PC-3 (cell line): ENCODE measurements around the gene GSK3B. TPM values are rescaled to one million over a fixed set of nuclear protein-coding genes. Genes with fewer than 3 reads are reported as not detected.

Experiments
- ATAC-seq: fragments of 200-7000 bp; cut with Tn5 transposase; 2 replicates; pipeline ENCODE4 v1.9.1; 2020; ENCODE audit warnings: mild to moderate bottlenecking, moderate library complexity
- BruUV-seq: library from RNA; stranded (reverse); fragments of 400-500 nt; replicated peaks from 2 replicates; lab custom pipeline; 2021; lab: Mats Ljungman, UMichigan
- CTCF ChIA-PET: fragments of 300-600 bp; sonication (Branson Sonifier 250); formaldehyde crosslinking; loops from one replicate; lab custom pipeline; 2022; ENCODE audit warnings: antibody characterized with exemption; lab: Charles Lee
- POLR2A ChIA-PET: fragments of 300-600 bp; sonication (Branson Sonifier 250); formaldehyde crosslinking; loops from one replicate; lab custom pipeline; 2022; ENCODE audit warnings: antibody characterized with exemption; ENCODE audit not compliant: unreplicated experiment; lab: Charles Lee
- DNase-seq: peaks from one replicate; pipeline ENCODE4 v3.0.0-alpha.2; 2015
- H2AFZ ChIP-seq: fragments of 300-600 bp; sonication (generic); 2 replicates; pipeline ENCODE4 v1.6.0; 2016; ENCODE audit warnings: antibody characterized with exemption, low read length
- H3F3A ChIP-seq: fragments of 300-600 bp; sonication (generic); one replicate; pipeline ENCODE4 v1.6.0; 2017; ENCODE audit warnings: antibody characterized with exemption, low read length, control low read depth, mild to moderate bottlenecking; ENCODE audit not compliant: unreplicated experiment
- H3K27ac ChIP-seq: fragments of 300-600 bp; sonication (generic); 2 replicates; pipeline ENCODE4 v1.5.1; 2016; ENCODE audit warnings: mild to moderate bottlenecking, low read length
- H3K27me3 ChIP-seq: fragments of 300-600 bp; sonication (generic); 2 replicates; pipeline ENCODE4 v1.6.1; 2016; ENCODE audit warnings: low read length, mixed read lengths
- H3K36me3 ChIP-seq: fragments of 300-600 bp; sonication (generic); 2 replicates; pipeline ENCODE4 v1.6.1; 2016; ENCODE audit warnings: low read depth, mixed run types, low read length, mixed read lengths
- H3K4me1 ChIP-seq: fragments of 300-600 bp; sonication (generic); 2 replicates; pipeline ENCODE4 v1.5.1; 2016; ENCODE audit warnings: low read length; ENCODE audit not compliant: insufficient read depth
- H3K4me2 ChIP-seq: fragments of 300-600 bp; sonication (generic); 2 replicates; pipeline ENCODE4 v1.6.0; 2016; ENCODE audit warnings: low read length
- H3K4me3 ChIP-seq: fragments of 300-600 bp; sonication (generic); 2 replicates; pipeline ENCODE4 v1.5.1; 2016; ENCODE audit warnings: mild to moderate bottlenecking, low read length, mixed read lengths
- H3K79me2 ChIP-seq: fragments of 300-600 bp; sonication (generic); 2 replicates; pipeline ENCODE4 v1.6.1; 2017; ENCODE audit warnings: low read length, mixed read lengths
- H3K9ac ChIP-seq: fragments of 300-600 bp; sonication (generic); 2 replicates; pipeline ENCODE4 v1.6.0; 2016; ENCODE audit warnings: mild to moderate bottlenecking, low read length
- H3K9me2 ChIP-seq: fragments of 300-600 bp; sonication (generic); replicated peaks from 2 replicates; pipeline ENCODE4 v1.6.1; 2016; ENCODE audit warnings: mixed run types, low read length, mixed read lengths
- H3K9me3 ChIP-seq: fragments of 300-600 bp; sonication (generic); 2 replicates; pipeline ENCODE4 v1.6.1; 2016; ENCODE audit warnings: low read length, mixed read lengths
- H4K20me1 ChIP-seq: fragments of 300-600 bp; sonication (generic); 2 replicates; pipeline ENCODE4 v1.6.1; 2016; ENCODE audit warnings: low read length, mixed read lengths
- CTCF ChIP-seq: fragments of 300-600 bp; sonication (generic); conservative IDR thresholded peaks from 2 replicates; pipeline ENCODE4 v1.5.1; 2017; ENCODE audit warnings: antibody characterized with exemption, low read depth, mild to moderate bottlenecking, low read length
- EZH2 ChIP-seq: fragments of 300-600 bp; sonication (generic); IDR thresholded peaks from one replicate; pipeline ENCODE4 v1.6.1; 2017; ENCODE audit warnings: antibody characterized with exemption, mild to moderate bottlenecking, low read length; ENCODE audit not compliant: unreplicated experiment
- EZH2phosphoT487 ChIP-seq: fragments of 300-600 bp; sonication (generic); IDR thresholded peaks from 2 replicates; pipeline ENCODE4 v1.6.1; 2018; ENCODE audit warnings: mild to moderate bottlenecking, antibody characterized with exemption, low read length, borderline replicate concordance
- intact Hi-C: fragments of 100-400 bp; cut with micrococcal nuclease; formaldehyde crosslinking; loops from 2 replicates; pipeline ENCODE4 v1.9.0; 2023
- total RNA-seq: library from RNA; depleted of rRNA; stranded (reverse); fragments of >200 nt; gene quantifications from 2 replicates; pipeline ENCODE4 v1.2.3, GENCODE V29; 2014

The GSK3B gene
- total RNA-seq, 1 experiment from 2014 or later = 55.8 TPM

- Histone ChIP-seq H3K4me2 (no peak overlapping the region), H4K20me1 (0 out of 2 replicates have a peak, but pooled peaks cover 4% of the 10 kb centered on the region), H3K9ac (no peak overlapping the region), H3K79me2 (peaks cover 22% of the 10 kb centered on the region), H3K9me3 (no peaks in the 10 kb centered on the region), H3K4me3 (no peak overlapping the region), H3K27ac (no peak overlapping the region), H2AFZ (no peak overlapping the region), H3F3A (no peaks in the 10 kb centered on the region), H3K4me1 (no peaks in the 10 kb centered on the region), H3K9me2 (no peaks in the 10 kb centered on the region), H3K36me3 (peaks cover 5% of the 10 kb centered on the region; the same call in 1 of the 2 replicates), H3K27me3 (no peaks in the 10 kb centered on the region)
- intact Hi-C loops = no loop called here
- no peak for DNase-seq
- TF ChIP-seq EZH2phosphoT487 (no peak), CTCF (no peak), EZH2 (no peak)
- ChIA-PET POLR2A (no interaction called here), CTCF (no interaction called here)
- no peak for ATAC-seq
- no TSS peak for BruUV-seq
These were observed 149.0 kb downstream of the GSK3B start for GRCh38 chr3:119945291-119945690.

- peaks cover 5% of the 10 kb centered on the region; the same call in 1 of the 2 replicates for H3K36me3 ChIP-seq
- no peaks in the 10 kb centered on the region for H3K27me3 ChIP-seq
- intact Hi-C loops = no loop called here
- BruUV-seq = no TSS peak
- DNase-seq (no peak), ATAC-seq (no peak)
- H3K27ac ChIP-seq = no peak overlapping the region
- no peak for TF ChIP-seq EZH2
- TF ChIP-seq CTCF = no peak
- no peak for TF ChIP-seq EZH2phosphoT487
- no peaks in the 10 kb centered on the region for H3K9me2 ChIP-seq
- no peaks in the 10 kb centered on the region for H3K4me1 ChIP-seq
- H2AFZ ChIP-seq = no peak overlapping the region
- H3K4me2 ChIP-seq = no peak overlapping the region
- H3K79me2 ChIP-seq = peaks cover 18% of the 10 kb centered on the region
- H3F3A ChIP-seq = no peaks in the 10 kb centered on the region
- H3K9me3 ChIP-seq = no peaks in the 10 kb centered on the region
- H3K9ac ChIP-seq = no peak overlapping the region
- H3K4me3 ChIP-seq = no peak overlapping the region
- ChIA-PET CTCF (no interaction called here), POLR2A (no interaction called here)
- H4K20me1 ChIP-seq = 0 out of 2 replicates have a peak, but pooled peaks cover 1% of the 10 kb centered on the region
These were observed 150.2 kb downstream of the GSK3B start for GRCh38 chr3:119944091-119944490.

- Histone ChIP-seq H3K9ac (no peak overlapping the region), H3F3A (no peaks in the 10 kb centered on the region), H3K79me2 (peaks cover 48% of the 10 kb centered on the region), H3K36me3 (no peaks in the 10 kb centered on the region), H3K9me3 (no peaks in the 10 kb centered on the region), H3K9me2 (no peaks in the 10 kb centered on the region), H3K27me3 (no peaks in the 10 kb centered on the region), H4K20me1 (peaks cover 7% of the 10 kb centered on the region), H3K27ac (no peak overlapping the region), H3K4me2 (no peak overlapping the region), H3K4me1 (no peaks in the 10 kb centered on the region), H3K4me3 (no peak overlapping the region), H2AFZ (no peak overlapping the region)
- no peak for TF ChIP-seq EZH2phosphoT487
- ChIA-PET POLR2A (no interaction called here), CTCF (no interaction called here)
- BruUV-seq = no TSS peak
- intact Hi-C loops = no loop called here
- no peak for ATAC-seq
- DNase-seq = no peak
These were observed 155.2 kb downstream of the GSK3B start for GRCh38 chr3:119939077-119939476.
